ENCODE measurements around the gene PMEPA1. TPM values are rescaled to one million over a fixed set of nuclear protein-coding genes. Genes with fewer than 3 reads are reported as not detected.

PMEPA1 gene
- polyA plus RNA-seq, 4 donors, result 18.8 to 46.7 (median 20.7) TPM

GRCh38 chr20:57680934-57681914 is 28.6 kb downstream of the PMEPA1 start:
- no peak for DNase-seq (ENCODE audit: low read depth in 4 of 4, low spot score in 3 of 4)

GRCh38 chr20:57680131-57680716 is 29.6 kb downstream of the PMEPA1 start:
- no peak for DNase-seq (ENCODE audit: low read depth in 4 of 4, low spot score in 3 of 4)

GRCh38 chr20:57679113-57679512 is 30.7 kb downstream of the PMEPA1 start:
- DNase-seq (ENCODE audit: low read depth in 4 of 4, low spot score in 3 of 4), result no peak

GRCh38 chr20:57678340-57678739 is 31.5 kb downstream of the PMEPA1 start:
- no peak for DNase-seq (ENCODE audit: low read depth in 4 of 4, low spot score in 3 of 4)

GRCh38 chr20:57677584-57677982 is 32.2 kb downstream of the PMEPA1 start:
- DNase-seq (ENCODE audit: low read depth in 4 of 4, low spot score in 3 of 4), result no peak

GRCh38 chr20:57676589-57677583 is 32.9 kb downstream of the PMEPA1 start:
- DNase-seq (ENCODE audit: low read depth in 4 of 4, low spot score in 3 of 4), result no peak

- no peak for DNase-seq (ENCODE audit: low read depth in 4 of 4, low spot score in 3 of 4)
Measured at GRCh38 chr20:57675773-57676172, 34.0 kb downstream of the PMEPA1 start.

- no peak for DNase-seq (ENCODE audit: low read depth in 4 of 4, low spot score in 3 of 4)
Measured at GRCh38 chr20:57672953-57673575, 36.8 kb downstream of the PMEPA1 start.

GRCh38 chr20:57672164-57672563 is 37.7 kb downstream of the PMEPA1 start:
- DNase-seq (ENCODE audit: low read depth in 4 of 4, low spot score in 3 of 4), result no peak

GRCh38 chr20:57671662-57672061 is 38.2 kb downstream of the PMEPA1 start:
- no peak for DNase-seq (ENCODE audit: low read depth in 4 of 4, low spot score in 3 of 4)

GRCh38 chr20:57671072-57671391 is 38.8 kb downstream of the PMEPA1 start:
- DNase-seq (ENCODE audit: low read depth in 4 of 4, low spot score in 3 of 4), result no peak

- DNase-seq (ENCODE audit: low read depth in 4 of 4, low spot score in 3 of 4), result no peak
Measured at GRCh38 chr20:57670288-57671071, 39.3 kb downstream of the PMEPA1 start.

GRCh38 chr20:57669632-57670031 is 40.2 kb downstream of the PMEPA1 start:
- no peak for DNase-seq (ENCODE audit: low read depth in 4 of 4, low spot score in 3 of 4)

- DNase-seq (ENCODE audit: low read depth in 4 of 4, low spot score in 3 of 4), result no peak
Measured at GRCh38 chr20:57667924-57668782, 41.7 kb downstream of the PMEPA1 start.

- no peak for DNase-seq (ENCODE audit: low read depth in 4 of 4, low spot score in 3 of 4)
Measured at GRCh38 chr20:57667388-57667787, 42.4 kb downstream of the PMEPA1 start.

GRCh38 chr20:57666834-57667157 is 43.0 kb downstream of the PMEPA1 start:
- no peak for DNase-seq (ENCODE audit: low read depth in 4 of 4, low spot score in 3 of 4)

GRCh38 chr20:57666106-57666833 is 43.5 kb downstream of the PMEPA1 start:
- no peak for DNase-seq (ENCODE audit: low read depth in 4 of 4, low spot score in 3 of 4)

GRCh38 chr20:57665589-57665971 is 44.2 kb downstream of the PMEPA1 start:
- no peak for DNase-seq (ENCODE audit: low read depth in 4 of 4, low spot score in 3 of 4)
